ENCODE measurements around the gene SYT13.
"Not testable (repeated sequence)": the region's sequence is repeated elsewhere in the genome, so short reads cannot be mapped to it uniquely, and the experiment has no call there.

SYT13 gene

GRCh38 chr11:45254070-45254469, 32.1 kb downstream of the SYT13 start:
- 0 out of 2 replicates have a peak, but pooled peaks cover under 1% of the 10 kb centered on the region for H3K4me1 ChIP-seq (ENCODE audit: insufficient read depth, low read length)
- H3K36me3 ChIP-seq (ENCODE audit: insufficient read depth, low read length), result no peaks in the 10 kb centered on the region
- no peaks in the 10 kb centered on the region for H3K9me3 ChIP-seq (ENCODE audit: control insufficient read depth, insufficient read depth, low read length)
- no peak overlapping the region for H3K9ac ChIP-seq (ENCODE audit: low read depth, low read length)

DNA sequence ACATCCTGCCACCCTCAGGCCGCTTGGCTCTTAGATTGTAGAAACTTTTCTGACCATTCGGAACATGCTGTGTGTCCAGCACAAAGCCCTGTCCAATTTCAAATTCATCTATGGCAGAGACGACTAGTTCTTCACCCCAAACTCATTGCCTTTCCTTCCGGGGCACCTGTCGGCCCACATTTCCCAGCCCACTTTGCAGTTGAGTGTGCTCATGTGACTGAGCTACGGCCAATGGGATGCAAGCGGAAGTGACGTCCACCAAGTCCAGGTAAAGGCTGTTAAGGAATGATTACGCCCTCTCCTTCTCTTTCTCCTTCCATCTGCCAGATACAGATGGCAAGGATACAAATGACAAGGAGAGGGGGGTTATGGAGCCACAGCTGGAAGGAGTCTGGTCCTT, 32.5 kb downstream of the SYT13 start:
- no peaks in the 10 kb centered on the region for H3K36me3 ChIP-seq (ENCODE audit: insufficient read depth, low read length)
- H3K4me1 ChIP-seq (ENCODE audit: insufficient read depth, low read length), result no peaks in the 10 kb centered on the region
- no peak overlapping the region for H3K9ac ChIP-seq (ENCODE audit: low read depth, low read length)
- no peaks in the 10 kb centered on the region for H3K9me3 ChIP-seq (ENCODE audit: control insufficient read depth, insufficient read depth, low read length)

GRCh38 chr11:45252877-45253276, 33.3 kb downstream of the SYT13 start:
- H3K9me3 ChIP-seq (ENCODE audit: control insufficient read depth, insufficient read depth, low read length), result no peaks in the 10 kb centered on the region
- H3K36me3 ChIP-seq (ENCODE audit: insufficient read depth, low read length), result no peaks in the 10 kb centered on the region
- H3K4me1 ChIP-seq (ENCODE audit: insufficient read depth, low read length), result no peaks in the 10 kb centered on the region
- H3K9ac ChIP-seq (ENCODE audit: low read depth, low read length), result no peak overlapping the region

DNA sequence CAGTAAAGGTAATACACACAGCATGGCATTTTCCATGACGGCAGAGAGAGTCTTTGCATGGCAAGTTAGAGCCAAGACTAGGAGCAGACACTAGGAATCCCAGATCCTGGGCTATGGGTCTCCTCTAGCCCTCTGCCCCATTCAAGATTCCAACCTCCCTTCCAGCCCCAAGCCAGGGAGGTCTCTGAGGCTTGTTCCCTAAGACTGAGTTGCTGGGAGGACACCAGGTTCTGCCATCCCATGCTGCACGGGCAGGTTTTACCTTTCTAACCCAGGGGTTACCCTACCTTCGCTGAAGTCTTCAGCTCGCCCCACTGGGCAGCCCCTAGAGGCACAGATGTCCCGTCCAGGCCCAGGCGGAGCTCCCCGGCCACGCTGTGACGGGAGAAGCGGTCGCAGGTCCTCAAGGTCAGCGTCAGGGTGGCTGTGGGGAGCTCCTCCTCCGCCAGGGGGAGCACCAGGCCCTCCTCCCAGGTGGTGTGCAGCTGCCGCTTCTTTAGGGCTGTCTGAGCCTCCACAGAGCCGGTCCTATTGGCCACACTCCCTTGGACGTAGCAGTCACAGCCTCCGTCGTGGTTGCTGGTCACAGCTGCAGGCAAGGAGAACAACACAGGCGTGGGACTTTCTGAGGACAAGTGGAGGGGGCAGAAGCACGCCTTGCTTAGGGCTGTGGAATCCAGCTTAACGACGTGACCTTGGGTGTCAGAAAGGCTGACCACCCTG, 33.8 kb downstream of the SYT13 start:
- H3K36me3 ChIP-seq (ENCODE audit: insufficient read depth, low read length), result no peaks in the 10 kb centered on the region
- H3K4me1 ChIP-seq (ENCODE audit: insufficient read depth, low read length), result no peaks in the 10 kb centered on the region
- H3K9ac ChIP-seq (ENCODE audit: low read depth, low read length), result no peak overlapping the region
- H3K9me3 ChIP-seq (ENCODE audit: control insufficient read depth, insufficient read depth, low read length), result no peaks in the 10 kb centered on the region

GRCh38 chr11:45250035-45250718, 36.0 kb downstream of the SYT13 start:
- Histone ChIP-seq H3K9me3 (ENCODE audit: control insufficient read depth, insufficient read depth, low read length) (no peaks in the 10 kb centered on the region), H3K4me1 (ENCODE audit: insufficient read depth, low read length) (no peaks in the 10 kb centered on the region), H3K36me3 (ENCODE audit: insufficient read depth, low read length) (no peaks in the 10 kb centered on the region), H3K9ac (ENCODE audit: low read depth, low read length) (no peak overlapping the region)

DNA sequence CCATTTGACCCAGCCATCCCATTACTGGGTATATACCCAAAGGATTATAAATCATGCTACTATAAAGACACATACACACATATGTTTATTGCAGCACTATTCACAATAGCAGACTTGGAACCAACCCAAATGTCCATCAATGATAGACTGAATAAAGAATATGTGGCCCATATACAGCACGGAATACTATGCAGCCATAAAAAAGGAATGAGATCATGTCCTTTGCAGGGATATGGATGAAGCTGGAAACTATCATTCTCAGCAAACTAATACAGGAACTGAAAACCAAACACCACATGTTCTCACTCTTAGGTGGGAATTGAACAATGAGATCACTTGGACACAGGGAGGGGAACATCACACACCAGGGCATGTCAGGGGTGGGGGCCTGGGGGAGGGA, 36.8 kb downstream of the SYT13 start:
- not testable (repeated sequence) for H3K36me3 ChIP-seq (ENCODE audit: insufficient read depth, low read length); H3K4me1 ChIP-seq (ENCODE audit: insufficient read depth, low read length); H3K9ac ChIP-seq (ENCODE audit: low read depth, low read length); H3K9me3 ChIP-seq (ENCODE audit: control insufficient read depth, insufficient read depth, low read length)

DNA sequence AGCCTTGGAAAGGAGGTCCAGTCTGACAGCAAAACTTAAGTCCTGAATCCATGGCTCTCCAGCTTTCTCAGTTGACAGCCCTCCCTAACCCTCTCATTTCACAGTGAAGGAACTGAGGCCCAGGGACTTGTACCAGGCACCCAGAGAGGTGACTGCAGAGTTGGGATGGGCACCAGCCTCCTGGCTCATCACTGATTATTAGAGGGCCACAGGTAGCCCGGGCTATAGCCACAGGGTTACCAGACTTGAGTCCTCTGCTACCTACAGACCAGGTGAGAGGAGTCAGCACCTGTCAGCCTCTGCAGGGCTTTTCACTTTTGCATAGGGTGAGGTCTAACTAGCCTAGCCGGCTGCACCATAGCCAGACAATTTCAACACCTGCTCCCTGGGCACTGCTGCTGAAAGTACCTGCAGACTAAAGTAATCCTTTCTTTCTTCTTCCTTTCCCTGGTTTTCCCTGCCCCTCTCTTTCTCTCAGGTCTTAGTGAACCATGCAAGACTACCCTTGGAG, 37.6 kb downstream of the SYT13 start:
- no peaks in the 10 kb centered on the region for H3K9me3 ChIP-seq (ENCODE audit: control insufficient read depth, insufficient read depth, low read length)
- H3K36me3 ChIP-seq (ENCODE audit: insufficient read depth, low read length), result no peaks in the 10 kb centered on the region
- H3K4me1 ChIP-seq (ENCODE audit: insufficient read depth, low read length), result peaks cover under 1% of the 10 kb centered on the region; the same call in 1 of the 2 replicates
- no peak overlapping the region for H3K9ac ChIP-seq (ENCODE audit: low read depth, low read length)

GRCh38 chr11:45247433-45247832, 38.7 kb downstream of the SYT13 start:
- Histone ChIP-seq H3K4me1 (ENCODE audit: insufficient read depth, low read length) (peaks cover 6% of the 10 kb centered on the region; the same call in 1 of the 2 replicates), H3K9me3 (ENCODE audit: control insufficient read depth, insufficient read depth, low read length) (no peaks in the 10 kb centered on the region), H3K9ac (ENCODE audit: low read depth, low read length) (no peak overlapping the region), H3K36me3 (ENCODE audit: insufficient read depth, low read length) (no peaks in the 10 kb centered on the region)

GRCh38 chr11:45246241-45246640, 39.9 kb downstream of the SYT13 start:
- Histone ChIP-seq H3K9me3 (ENCODE audit: control insufficient read depth, insufficient read depth, low read length) (no peaks in the 10 kb centered on the region), H3K9ac (ENCODE audit: low read depth, low read length) (no peak overlapping the region), H3K36me3 (ENCODE audit: insufficient read depth, low read length) (no peaks in the 10 kb centered on the region), H3K4me1 (ENCODE audit: insufficient read depth, low read length) (peaks cover 6% of the 10 kb centered on the region; the same call in 1 of the 2 replicates)

DNA sequence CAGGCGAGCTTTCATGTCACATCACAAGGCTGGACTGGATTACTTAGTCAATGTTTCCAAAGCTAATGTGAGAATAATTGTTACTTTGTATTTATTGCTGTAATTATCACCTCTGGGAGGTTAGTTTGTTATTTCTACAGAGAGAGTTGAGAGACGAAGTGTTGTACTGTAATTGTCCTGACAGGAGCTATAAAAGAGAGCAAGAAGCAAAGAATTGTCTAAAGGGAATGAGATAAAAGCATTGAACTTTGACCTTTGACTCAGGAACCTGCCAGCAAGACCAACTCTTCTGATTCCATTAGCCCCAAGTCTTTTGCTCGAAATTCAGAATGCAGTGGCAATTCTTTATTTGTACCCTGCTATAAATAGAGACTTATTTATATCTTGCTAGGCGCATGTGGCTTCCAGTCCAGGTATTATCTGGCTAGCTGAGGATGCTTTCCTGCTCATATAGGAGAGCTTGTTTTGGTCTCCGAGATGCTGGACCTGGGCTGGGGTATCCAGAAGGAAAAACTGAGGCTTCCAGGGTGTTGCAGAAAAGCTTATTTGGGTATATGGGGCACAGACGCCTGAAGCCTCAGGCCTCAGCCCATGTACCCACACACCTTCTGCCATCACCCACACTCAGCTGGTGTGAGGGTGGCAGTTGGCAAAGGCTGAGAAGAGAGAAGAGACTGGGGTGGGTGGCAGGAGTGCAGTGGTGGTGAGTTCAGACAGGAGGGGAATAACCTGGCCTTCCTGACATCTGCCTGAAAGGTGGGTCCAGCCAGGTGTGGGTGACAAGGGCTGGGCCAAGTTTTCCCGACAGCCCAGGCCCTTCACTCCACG, 40.7 kb downstream of the SYT13 start:
- Histone ChIP-seq H3K9ac (ENCODE audit: low read depth, low read length) (no peak overlapping the region), H3K9me3 (ENCODE audit: control insufficient read depth, insufficient read depth, low read length) (no peaks in the 10 kb centered on the region), H3K4me1 (ENCODE audit: insufficient read depth, low read length) (peaks cover 6% of the 10 kb centered on the region; the same call in 1 of the 2 replicates), H3K36me3 (ENCODE audit: insufficient read depth, low read length) (no peaks in the 10 kb centered on the region)

DNA sequence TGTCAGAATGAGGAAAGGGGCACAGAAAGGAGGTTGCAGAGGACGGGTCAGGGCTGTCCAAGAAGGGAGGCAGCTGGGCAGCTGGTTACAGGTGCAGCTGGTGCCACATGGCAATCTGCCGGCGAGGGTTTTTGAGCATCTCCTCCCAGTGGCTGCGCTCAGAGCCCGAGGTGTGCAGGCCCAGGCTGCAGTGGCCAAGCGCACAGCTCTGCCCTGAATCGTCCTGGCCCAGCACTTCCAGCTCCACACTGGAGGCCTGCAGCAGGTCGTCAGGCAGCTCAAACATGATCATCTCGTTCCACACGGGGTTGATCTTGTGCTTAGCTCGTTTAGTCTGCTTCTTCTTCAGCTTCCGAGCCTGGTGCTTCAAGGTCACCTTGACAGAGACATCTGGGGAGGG, 42.2 kb downstream of the SYT13 start:
- Histone ChIP-seq H3K4me1 (ENCODE audit: insufficient read depth, low read length) (peaks cover 6% of the 10 kb centered on the region; the same call in 1 of the 2 replicates), H3K9me3 (ENCODE audit: control insufficient read depth, insufficient read depth, low read length) (0 out of 2 replicates have a peak, but pooled peaks cover 4% of the 10 kb centered on the region), H3K36me3 (ENCODE audit: insufficient read depth, low read length) (no peaks in the 10 kb centered on the region), H3K9ac (ENCODE audit: low read depth, low read length) (no peak overlapping the region)

DNA sequence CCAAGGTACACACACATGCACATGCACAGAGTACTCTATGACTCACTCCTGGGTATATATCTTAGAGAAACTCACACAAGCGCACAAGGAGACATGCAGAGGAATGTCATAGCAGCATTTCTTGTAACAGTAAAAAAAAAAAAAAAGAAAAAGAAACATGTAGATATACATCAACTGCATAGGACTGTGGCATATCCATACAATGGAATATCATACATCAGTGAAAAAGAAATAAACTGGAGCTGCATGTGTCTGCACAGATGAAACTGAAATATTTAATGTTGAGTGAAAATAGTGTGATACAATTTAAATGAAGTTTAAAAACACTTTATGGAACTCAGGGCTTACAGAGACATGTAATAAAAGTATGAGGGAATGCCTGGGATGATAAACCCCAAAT, 46.4 kb downstream of the SYT13 start:
- Histone ChIP-seq H3K9me3 (ENCODE audit: control insufficient read depth, insufficient read depth, low read length) (0 out of 2 replicates have a peak, but pooled peaks cover 4% of the 10 kb centered on the region), H3K36me3 (ENCODE audit: insufficient read depth, low read length) (no peaks in the 10 kb centered on the region), H3K9ac (ENCODE audit: low read depth, low read length) (no peak overlapping the region), H3K4me1 (ENCODE audit: insufficient read depth, low read length) (peaks cover 6% of the 10 kb centered on the region; the same call in 1 of the 2 replicates)

DNA sequence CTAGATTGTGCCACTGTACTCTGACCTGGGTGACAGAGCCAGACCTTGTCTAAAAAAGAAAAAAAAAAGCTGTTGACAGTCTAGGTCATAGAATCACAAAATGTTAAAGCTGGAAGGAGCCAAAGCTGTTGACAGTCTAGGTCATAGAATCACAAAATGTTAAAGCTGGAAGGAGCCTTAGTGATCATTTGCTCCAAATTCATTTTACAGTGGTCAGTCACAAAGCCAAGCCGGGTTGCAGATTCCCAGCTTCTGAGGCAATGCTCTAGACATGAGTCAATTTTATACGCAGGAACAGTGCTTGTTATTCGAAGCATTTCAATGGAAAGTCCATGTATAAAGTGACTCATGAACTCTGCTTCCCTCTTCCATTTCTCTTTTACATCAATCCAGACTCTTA, 47.4 kb downstream of the SYT13 start:
- H3K9me3 ChIP-seq (ENCODE audit: control insufficient read depth, insufficient read depth, low read length), result 0 out of 2 replicates have a peak, but pooled peaks cover 4% of the 10 kb centered on the region
- no peak overlapping the region for H3K9ac ChIP-seq (ENCODE audit: low read depth, low read length)

DNA sequence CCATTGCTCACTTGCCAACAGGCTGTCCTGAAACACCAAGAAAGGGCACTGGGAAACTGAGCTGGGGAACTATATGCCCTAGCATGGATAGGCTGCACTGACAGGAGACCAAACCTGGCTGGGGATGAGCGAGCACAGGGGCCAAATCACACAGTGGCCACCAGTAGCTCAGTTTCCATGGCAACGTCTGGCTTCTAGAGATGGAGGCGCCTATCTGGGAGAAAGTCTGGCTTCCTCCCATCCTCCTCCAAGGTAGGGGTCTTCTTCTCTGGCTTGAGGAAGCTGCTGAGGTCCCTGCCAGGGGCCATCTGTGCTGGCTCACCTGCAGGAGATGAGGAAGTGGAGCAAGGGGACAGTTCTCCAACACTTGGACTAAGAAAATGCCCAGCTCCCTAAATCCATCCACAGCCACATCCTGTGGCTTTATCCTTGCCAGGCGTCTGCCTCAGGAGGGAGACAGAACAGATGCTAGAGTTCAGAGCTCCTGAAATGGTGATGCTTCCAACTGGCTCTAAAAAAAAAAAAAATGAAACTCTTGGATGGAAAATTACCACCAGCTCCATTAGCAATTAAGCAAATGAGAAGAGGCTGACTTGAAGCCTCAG, 48.3 kb downstream of the SYT13 start:
- no peaks in the 10 kb centered on the region for H3K36me3 ChIP-seq (ENCODE audit: insufficient read depth, low read length)
- no peak overlapping the region for H3K9ac ChIP-seq (ENCODE audit: low read depth, low read length)
- 0 out of 2 replicates have a peak, but pooled peaks cover 4% of the 10 kb centered on the region for H3K9me3 ChIP-seq (ENCODE audit: control insufficient read depth, insufficient read depth, low read length)
- peaks cover 3% of the 10 kb centered on the region; the same call in 1 of the 2 replicates for H3K4me1 ChIP-seq (ENCODE audit: insufficient read depth, low read length)

More for the DNA sequence above, 47.4 kb downstream of the SYT13 start:
- peaks cover 6% of the 10 kb centered on the region; the same call in 1 of the 2 replicates for H3K4me1 ChIP-seq (ENCODE audit: insufficient read depth, low read length)
- H3K36me3 ChIP-seq (ENCODE audit: insufficient read depth, low read length), result no peaks in the 10 kb centered on the region

Data from ES-I3 (cell line).